Activated T-helper 1 cell treated with anti-CD3 and anti-CD28 coated beads, Interleukin-12 subunit alpha, Interleukin-12 subunit beta, Interleukin-2, Interleukin-4 antibody, amounts not matched to agents 30 ng/mL and 10 ng/mL and 1 ng/mL, durations not matched to agents 14 hours and 24 hours and 36 hours (primary cell): ENCODE data around the gene TMEM45A. TPM values are rescaled to one million over a fixed set of nuclear protein-coding genes. Genes with fewer than 3 reads are reported as not detected.
"Not testable (repeated sequence)": the region's sequence is repeated elsewhere in the genome, so short reads cannot be mapped to it uniquely, and the experiment has no call there.

ENCODE experiments used
- DNase-seq: peaks from one replicate; pipeline ENCODE4 v3.0.0; 2021; ENCODE audit warnings: low spot score
- H3K27ac Mint-ChIP-seq: one replicate; pipeline ENCODE4 v1.8.0; 2021; ENCODE audit warnings: mild to moderate bottlenecking, mixed read lengths
- H3K27me3 Mint-ChIP-seq: one replicate; pipeline ENCODE4 v1.8.0; 2022; ENCODE audit warnings: mild to moderate bottlenecking, moderate library complexity, mixed read lengths; ENCODE audit not compliant: insufficient read depth
- H3K36me3 Mint-ChIP-seq: one replicate; pipeline ENCODE4 v1.8.0; 2021; ENCODE audit warnings: low read depth, mixed read lengths
- H3K4me1 Mint-ChIP-seq: one replicate; pipeline ENCODE4 v1.8.0; 2021; ENCODE audit warnings: low read depth, mixed read lengths
- H3K4me3 Mint-ChIP-seq: one replicate; pipeline ENCODE4 v1.8.0; 2021; ENCODE audit warnings: mild to moderate bottlenecking, moderate library complexity, mixed read lengths
- H3K9me3 Mint-ChIP-seq: one replicate; pipeline ENCODE4 v1.8.0; 2021; ENCODE audit warnings: mixed read lengths
- intact Hi-C: fragments of 100-400 bp; cut with micrococcal nuclease; formaldehyde crosslinking; loops from one replicate; pipeline ENCODE4 v1.15.1; 2024
- total RNA-seq: library from RNA; stranded (reverse); gene quantifications from 2 replicates; pipeline ENCODE4 v1.2.3, GENCODE V29; 2022

The TMEM45A gene
- total RNA-seq, 1 donor from 2014 or later: 0.13 TPM

DNA sequence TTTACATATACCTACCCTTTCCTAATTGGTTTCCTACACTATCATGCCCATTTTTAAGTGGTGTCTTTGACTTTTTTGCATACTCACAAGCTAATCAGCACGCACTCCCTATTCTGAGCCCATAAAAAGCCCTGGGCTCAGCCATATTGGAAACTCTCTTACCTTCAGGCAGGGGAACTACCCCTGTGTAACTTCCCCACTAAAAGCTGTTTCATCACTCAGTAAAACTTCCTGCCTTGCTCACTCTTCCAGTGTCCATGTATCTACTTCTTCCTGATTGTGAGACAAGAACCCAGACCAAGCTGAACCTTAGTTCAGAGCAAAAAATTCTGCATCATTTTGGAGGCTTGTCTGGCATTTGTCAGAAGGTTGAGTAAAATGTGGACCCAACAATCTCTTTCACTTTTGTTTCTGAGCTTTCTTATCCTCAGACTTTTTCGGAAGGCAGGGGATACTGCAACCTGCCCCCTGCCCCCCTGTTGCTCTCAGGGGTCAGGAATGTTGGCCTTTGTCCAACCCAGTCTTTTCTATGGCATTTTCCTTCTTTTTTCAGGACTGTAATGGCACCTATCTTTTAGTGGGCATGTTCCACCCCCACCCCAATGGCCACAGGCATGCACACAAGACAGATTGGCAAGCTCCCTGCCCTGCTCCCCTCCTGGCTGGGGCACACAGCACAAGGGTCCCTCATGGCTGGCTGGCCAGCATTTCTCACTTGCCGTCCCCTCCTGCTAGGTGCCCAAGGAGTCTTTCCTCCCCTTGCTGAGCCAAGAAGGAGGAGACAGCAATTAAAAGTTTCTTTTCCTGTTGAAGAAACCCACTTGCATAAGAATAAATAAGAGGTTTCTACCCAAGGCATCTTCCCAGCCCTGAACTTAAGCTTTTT lies 26.3 kb upstream of the TMEM45A start:
- intact Hi-C loops: loop anchor here (10.0 kb wide), 2 partner anchors 249 to 1169 kb away; no protein-coding TSS in a partner anchor
- Mint-ChIP-seq H3K4me1 (peaks cover 11% of the 10 kb centered on the region), H3K9me3 (peaks cover 8% of the 10 kb centered on the region), H3K36me3 (no peaks in the 10 kb centered on the region), H3K27me3 (peaks cover 2% of the 10 kb centered on the region), H3K4me3 (no peak overlapping the region), H3K27ac (peak overlapping the region; percentile 53)
- DNase-seq: no peak

DNA sequence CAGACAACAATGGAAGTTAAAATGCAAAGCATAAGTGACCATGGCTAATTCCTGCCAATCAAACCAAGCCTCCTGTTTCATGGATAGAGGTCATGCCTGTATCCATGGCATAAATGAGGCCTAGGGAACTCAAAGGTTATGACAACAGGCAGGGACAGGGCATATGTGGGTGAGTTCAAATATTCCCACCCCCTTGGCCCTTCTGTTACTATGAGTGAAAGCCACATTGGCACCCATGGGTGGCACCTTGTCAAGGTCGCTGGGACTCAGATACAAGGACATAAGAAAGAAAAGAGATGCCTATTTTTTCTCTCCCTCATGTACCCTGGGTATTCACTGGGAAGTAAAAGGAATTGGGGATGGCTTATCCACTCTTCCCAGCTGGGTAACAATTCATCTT lies 25.3 kb upstream of the TMEM45A start:
- Mint-ChIP-seq H3K27ac (no peak overlapping the region), H3K36me3 (no peaks in the 10 kb centered on the region), H3K4me1 (peaks cover 11% of the 10 kb centered on the region), H3K27me3 (peaks cover 2% of the 10 kb centered on the region), H3K9me3 (peaks cover 8% of the 10 kb centered on the region), H3K4me3 (no peak overlapping the region)
- no peak for DNase-seq
- intact Hi-C loops: loop anchor here (10.0 kb wide), 2 partner anchors 248 to 1168 kb away; no protein-coding TSS in a partner anchor

DNA sequence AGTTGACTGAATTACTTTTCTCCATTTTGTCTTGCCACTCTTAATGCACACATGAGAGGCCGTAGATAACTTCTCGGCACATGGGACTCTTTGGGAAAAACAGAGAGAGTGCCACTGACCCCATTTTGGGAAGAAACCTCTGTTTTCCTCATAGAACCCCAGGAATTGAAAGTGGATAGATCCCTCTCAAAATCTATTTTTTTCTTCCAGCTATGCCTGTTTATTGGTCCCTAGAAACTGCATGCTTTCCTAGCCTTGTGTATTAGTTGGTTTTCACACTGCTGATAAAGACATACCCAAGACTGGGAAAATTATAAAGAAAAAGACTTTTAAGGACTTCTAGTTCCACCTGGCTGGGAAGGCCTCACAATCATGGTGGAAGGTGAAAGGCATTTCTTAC lies 23.7 kb upstream of the TMEM45A start:
- peaks cover 11% of the 10 kb centered on the region for H3K4me1 Mint-ChIP-seq
- no peak for DNase-seq
- H3K27ac Mint-ChIP-seq: no peak overlapping the region
- intact Hi-C loops: loop anchor here (10.0 kb wide), 2 partner anchors 246 to 1166 kb away; no protein-coding TSS in a partner anchor
- no peaks in the 10 kb centered on the region for H3K36me3 Mint-ChIP-seq
- no peak overlapping the region for H3K4me3 Mint-ChIP-seq
- peaks cover 8% of the 10 kb centered on the region for H3K9me3 Mint-ChIP-seq
- H3K27me3 Mint-ChIP-seq: no peaks in the 10 kb centered on the region

DNA sequence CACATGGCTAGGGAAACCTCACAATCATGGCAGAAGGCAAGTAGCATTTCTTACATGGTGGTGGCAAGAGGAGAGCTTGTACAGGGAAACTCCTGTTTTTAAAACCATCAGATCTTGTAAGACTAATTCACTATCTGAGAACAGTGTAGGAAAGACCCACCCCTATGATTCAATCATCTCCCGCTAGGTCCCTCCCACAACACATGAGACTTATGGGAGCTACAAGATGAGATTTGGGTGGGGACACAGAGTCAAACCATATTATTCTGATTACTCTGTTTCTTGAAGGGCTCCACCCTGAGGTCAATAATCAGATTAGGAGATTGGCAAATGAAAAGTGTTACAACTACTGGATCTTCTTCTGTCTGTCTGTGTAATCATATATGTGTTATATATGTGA lies 21.5 kb upstream of the TMEM45A start:
- no peaks in the 10 kb centered on the region for H3K36me3 Mint-ChIP-seq
- no peak overlapping the region for H3K27ac Mint-ChIP-seq
- H3K4me3 Mint-ChIP-seq: no peak overlapping the region
- H3K9me3 Mint-ChIP-seq: peaks cover 8% of the 10 kb centered on the region
- no peak for DNase-seq
- H3K4me1 Mint-ChIP-seq: peaks cover 7% of the 10 kb centered on the region
- intact Hi-C loops: no loop called here
- H3K27me3 Mint-ChIP-seq: no peaks in the 10 kb centered on the region

DNA sequence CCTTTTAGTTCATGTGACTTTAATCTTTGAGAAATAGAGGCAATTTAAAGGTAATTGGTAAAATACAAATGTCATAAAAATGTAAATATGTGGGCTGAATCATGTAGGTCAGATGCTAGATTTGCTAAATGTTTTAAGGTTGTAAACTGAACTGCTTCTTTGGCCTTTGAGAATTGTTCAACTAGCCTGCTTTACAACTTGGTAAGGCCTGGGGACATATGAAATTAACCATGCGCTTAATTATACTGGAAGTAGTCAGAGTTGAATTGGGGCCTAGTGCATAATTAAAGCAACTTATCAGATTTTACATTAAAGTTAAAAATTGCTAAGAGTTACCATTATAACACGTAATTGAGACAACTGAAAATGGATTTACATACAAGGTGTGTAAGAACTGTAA lies 21.0 kb upstream of the TMEM45A start:
- no peak overlapping the region for H3K27ac Mint-ChIP-seq
- intact Hi-C loops: no loop called here
- peaks cover 1% of the 10 kb centered on the region for H3K27me3 Mint-ChIP-seq
- H3K4me3 Mint-ChIP-seq: no peak overlapping the region
- no peak for DNase-seq
- no peaks in the 10 kb centered on the region for H3K36me3 Mint-ChIP-seq
- H3K9me3 Mint-ChIP-seq: peaks cover 8% of the 10 kb centered on the region
- peaks cover 2% of the 10 kb centered on the region for H3K4me1 Mint-ChIP-seq

DNA sequence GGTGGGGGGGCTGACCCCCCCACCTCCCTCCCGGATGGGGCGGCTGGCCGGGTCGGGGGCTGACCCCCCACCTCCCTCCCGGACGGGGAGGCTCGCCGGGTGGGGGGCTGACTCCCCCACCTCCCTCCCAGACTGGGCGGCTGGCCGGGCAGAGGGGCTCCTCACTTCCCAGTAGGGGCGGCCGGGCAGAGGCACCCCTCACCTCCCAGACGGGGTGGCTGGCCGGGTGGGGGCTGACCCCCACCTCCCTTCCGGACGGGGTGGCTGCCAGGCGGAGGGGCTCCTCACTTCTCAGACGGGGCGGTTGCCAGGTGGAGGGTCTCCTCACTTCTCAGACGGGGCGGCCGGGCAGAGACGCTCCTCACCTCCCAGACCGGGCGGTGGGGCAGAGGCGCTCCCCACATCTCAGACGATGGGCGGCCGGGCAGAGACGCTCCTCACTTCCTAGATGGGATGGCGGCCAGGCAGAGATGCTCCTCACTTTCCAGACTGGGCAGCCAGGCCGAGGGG lies 14.5 kb upstream of the TMEM45A start:
- intact Hi-C loops, H3K4me1 Mint-ChIP-seq, H3K4me3 Mint-ChIP-seq, DNase-seq, H3K9me3 Mint-ChIP-seq, H3K36me3 Mint-ChIP-seq, H3K27ac Mint-ChIP-seq, H3K27me3 Mint-ChIP-seq: not testable (repeated sequence)

DNA sequence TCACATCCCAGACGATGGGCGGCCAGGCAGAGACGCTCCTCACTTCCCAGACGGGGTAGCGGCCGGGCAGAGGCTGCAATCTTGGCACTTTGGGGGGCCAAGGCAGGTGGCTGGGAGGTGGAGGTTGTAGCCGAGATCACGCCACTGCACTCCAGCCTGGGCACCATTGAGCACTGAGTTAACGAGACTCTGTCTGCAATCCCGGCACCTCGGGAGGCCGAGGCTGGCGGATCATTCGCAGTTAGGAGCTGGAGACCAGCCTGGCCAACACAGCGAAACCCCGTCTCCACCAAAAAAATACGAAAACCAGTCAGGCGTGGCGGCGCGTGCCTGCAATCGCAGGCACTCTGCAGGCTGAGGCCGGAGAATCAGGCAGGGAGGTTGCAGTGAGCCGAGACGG lies 13.9 kb upstream of the TMEM45A start:
- H3K36me3 Mint-ChIP-seq, H3K4me3 Mint-ChIP-seq, H3K4me1 Mint-ChIP-seq, H3K9me3 Mint-ChIP-seq, H3K27me3 Mint-ChIP-seq, H3K27ac Mint-ChIP-seq, intact Hi-C loops, DNase-seq: not testable (repeated sequence)

DNA sequence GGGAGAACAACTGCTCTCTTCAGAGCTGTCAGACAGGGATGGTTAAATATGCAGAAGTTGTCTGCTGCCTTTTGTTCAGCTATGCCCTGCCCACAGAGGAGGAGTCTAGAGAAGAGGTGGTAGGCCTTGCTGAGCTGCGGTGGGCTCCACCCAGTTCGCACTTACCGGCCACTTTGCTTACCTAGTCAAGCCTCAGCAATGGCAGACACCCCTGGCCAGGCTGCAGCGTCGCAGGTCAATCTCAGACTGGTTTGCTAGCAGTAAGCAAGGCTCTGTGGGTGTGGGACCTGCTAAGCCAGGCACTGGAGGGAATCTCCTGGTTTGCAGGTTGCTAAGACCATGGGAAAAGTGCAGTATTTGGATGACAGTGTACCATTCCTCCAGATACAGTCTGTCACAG lies 12.3 kb upstream of the TMEM45A start:
- Mint-ChIP-seq H3K9me3 (no peaks in the 10 kb centered on the region), H3K27me3 (peaks cover 3% of the 10 kb centered on the region), H3K36me3 (no peaks in the 10 kb centered on the region), H3K4me3 (no peak overlapping the region), H3K4me1 (peaks cover 5% of the 10 kb centered on the region), H3K27ac (no peak overlapping the region)
- intact Hi-C loops: no loop called here
- no peak for DNase-seq

DNA sequence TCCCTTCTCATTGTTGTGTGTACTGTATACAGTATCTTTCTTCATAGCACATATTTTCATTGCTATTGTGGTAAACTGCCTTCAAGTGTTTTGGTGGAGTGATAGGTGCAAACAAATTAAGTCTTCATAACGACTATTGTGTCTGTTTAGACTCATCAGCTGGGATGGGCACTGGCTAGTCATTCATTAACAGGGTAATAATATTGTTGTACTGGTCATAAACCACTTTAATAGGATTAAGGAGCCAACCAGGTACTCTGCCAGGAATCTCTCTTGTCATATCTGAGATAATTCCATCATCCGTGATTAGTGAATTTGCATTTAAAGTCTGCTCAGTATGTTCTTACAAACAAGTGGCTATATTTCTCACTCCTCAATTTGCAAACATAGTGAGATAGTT lies 10.2 kb upstream of the TMEM45A start:
- DNase-seq: no peak
- H3K36me3 Mint-ChIP-seq: no peaks in the 10 kb centered on the region
- H3K4me1 Mint-ChIP-seq: peaks cover 5% of the 10 kb centered on the region
- H3K9me3 Mint-ChIP-seq: no peaks in the 10 kb centered on the region
- no peak overlapping the region for H3K4me3 Mint-ChIP-seq
- H3K27ac Mint-ChIP-seq: no peak overlapping the region
- intact Hi-C loops: no loop called here
- H3K27me3 Mint-ChIP-seq: peaks cover 2% of the 10 kb centered on the region

DNA sequence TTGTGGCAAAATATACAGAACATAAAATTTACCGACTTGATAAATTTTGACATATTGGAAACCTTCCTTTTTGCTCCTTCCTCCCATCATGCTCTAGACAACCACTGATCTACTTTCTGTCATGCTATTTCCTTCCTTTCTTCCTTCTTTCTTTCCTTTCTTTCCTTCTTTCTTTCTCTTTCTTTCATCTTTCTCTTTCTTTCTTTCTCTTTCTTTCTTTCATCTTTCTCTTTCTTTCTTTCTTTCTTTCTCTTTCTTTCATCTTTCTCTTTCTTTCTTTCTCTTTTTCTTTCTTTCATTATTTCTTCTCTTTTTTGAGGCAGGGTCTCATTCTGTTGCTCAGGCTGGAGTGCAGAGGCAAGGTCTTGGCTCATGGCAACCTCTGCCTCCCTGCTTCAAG lies 8.9 kb upstream of the TMEM45A start:
- Mint-ChIP-seq H3K4me3 (no peak overlapping the region), H3K27me3 (peaks cover 2% of the 10 kb centered on the region), H3K4me1 (peaks cover 5% of the 10 kb centered on the region), H3K36me3 (no peaks in the 10 kb centered on the region), H3K27ac (no peak overlapping the region), H3K9me3 (no peaks in the 10 kb centered on the region)
- intact Hi-C loops: no loop called here
- no peak for DNase-seq

DNA sequence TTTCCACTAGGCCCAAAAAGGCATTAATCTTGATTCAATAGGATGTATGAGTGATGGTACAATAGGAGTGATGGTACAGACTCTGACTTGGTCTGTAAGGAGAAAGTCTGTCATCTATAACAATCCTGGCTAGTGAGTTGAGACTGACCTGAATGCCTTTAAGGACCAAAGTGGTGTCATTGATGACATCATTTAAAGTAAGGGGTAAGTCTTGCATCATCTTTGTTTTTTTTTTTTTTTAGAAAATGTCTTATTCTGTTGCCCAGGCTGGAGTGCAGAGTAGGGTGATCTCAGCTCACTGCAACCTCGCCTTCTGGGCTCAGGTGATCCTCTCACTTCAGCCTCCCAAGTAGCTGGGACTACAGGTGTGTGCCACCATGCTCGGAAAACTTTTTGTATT lies 5.6 kb upstream of the TMEM45A start:
- Mint-ChIP-seq H3K36me3 (no peaks in the 10 kb centered on the region), H3K4me1 (peaks cover 9% of the 10 kb centered on the region), H3K27ac (no peak overlapping the region), H3K9me3 (no peaks in the 10 kb centered on the region), H3K4me3 (no peak overlapping the region), H3K27me3 (peaks cover 12% of the 10 kb centered on the region)
- DNase-seq: no peak
- intact Hi-C loops: no loop called here

DNA sequence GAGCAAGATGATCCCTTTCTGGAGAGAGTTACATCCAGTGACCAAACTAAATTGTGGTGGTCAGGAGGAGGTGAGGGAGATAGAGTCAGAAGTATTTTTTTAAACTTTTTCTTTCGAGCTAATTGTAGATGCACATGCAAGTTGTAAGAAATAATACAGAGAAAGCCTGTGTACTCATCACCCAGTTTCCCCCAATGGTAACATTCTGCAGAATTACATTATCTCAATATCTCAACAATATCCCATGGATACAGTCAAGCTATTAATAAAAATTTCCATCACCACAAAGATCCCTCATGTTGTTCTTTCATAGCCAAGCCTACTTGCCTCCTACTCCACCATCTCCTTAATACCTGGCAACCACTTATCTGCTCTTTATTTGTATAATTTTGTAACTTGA lies 3.3 kb upstream of the TMEM45A start:
- Mint-ChIP-seq H3K27me3 (peaks cover 18% of the 10 kb centered on the region), H3K4me3 (no peak overlapping the region), H3K9me3 (no peaks in the 10 kb centered on the region), H3K36me3 (no peaks in the 10 kb centered on the region), H3K27ac (no peak overlapping the region), H3K4me1 (peaks cover 17% of the 10 kb centered on the region)
- no peak for DNase-seq
- intact Hi-C loops: no loop called here

DNA sequence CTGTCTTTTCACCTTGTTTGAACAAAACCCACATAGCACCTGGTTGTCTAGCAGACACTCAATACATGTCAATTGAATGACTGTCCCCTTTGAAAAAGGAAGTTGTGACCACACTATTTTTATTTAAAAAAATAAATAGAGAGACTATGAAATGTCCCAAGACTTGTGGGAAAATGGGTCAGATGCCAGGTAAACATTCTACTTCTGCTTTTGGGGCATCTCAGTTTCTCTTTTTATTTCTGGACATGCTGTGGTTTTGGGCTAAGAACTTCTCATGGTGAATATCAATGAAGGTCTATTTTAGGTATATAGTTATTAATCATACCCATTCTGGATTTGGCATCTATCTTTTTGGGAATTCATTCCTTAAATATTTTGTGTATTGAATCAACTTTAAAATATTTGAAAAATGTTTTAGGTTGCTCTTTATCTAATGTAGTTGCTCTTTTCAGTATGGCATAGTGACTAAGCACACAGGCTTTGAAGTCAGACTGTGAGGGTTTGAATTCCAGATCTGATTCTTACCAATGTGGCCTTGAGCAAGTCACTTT lies 4.4 kb downstream of the TMEM45A start:
- Mint-ChIP-seq H3K36me3 (no peaks in the 10 kb centered on the region), H3K4me3 (no peak overlapping the region), H3K27me3 (peaks cover 10% of the 10 kb centered on the region), H3K4me1 (peaks cover 13% of the 10 kb centered on the region), H3K27ac (no peak overlapping the region), H3K9me3 (no peaks in the 10 kb centered on the region)
- DNase-seq: no peak
- intact Hi-C loops: loop anchor here (10.0 kb wide), 1 partner anchor 182 kb away; no protein-coding TSS in a partner anchor
